HG02938 (cell line): ENCODE data around the gene KIF2C.
"Not testable (repeated sequence)": the region's sequence is repeated elsewhere in the genome, so short reads cannot be mapped to it uniquely, and the experiment has no call there.

ENCODE experiments used
- ATAC-seq: cut with Tn5 transposase; IDR thresholded peaks from one replicate; pipeline ENCODE4 v1.9.1; 2021; ENCODE audit warnings: mild to moderate bottlenecking, moderate library complexity; ENCODE audit not compliant: unreplicated experiment

KIF2C gene

GRCh38 chr1:44739307-44740178 is at the start of gene KIF2C:
TSS of gene KIF2C (plus strand) at chr1:44739837. CDS start at chr1:44739933, 96 bp downstream.
- peak; percentile 92 for ATAC-seq

- no peak for ATAC-seq
These were observed 46.5 kb upstream of the KIF2C start for GRCh38 chr1:44693159-44693558.

- no peak for ATAC-seq
These were observed 45.7 kb upstream of the KIF2C start for GRCh38 chr1:44693900-44694299.

GRCh38 chr1:44694863-44695478 is 44.7 kb upstream of the KIF2C start:
- ATAC-seq = peak; percentile 66

GRCh38 chr1:44695671-44696070 is 44.0 kb upstream of the KIF2C start:
- no peak for ATAC-seq

- no peak for ATAC-seq
These were observed 43.5 kb upstream of the KIF2C start for GRCh38 chr1:44696101-44696500.

GRCh38 chr1:44696789-44697345 is 42.8 kb upstream of the KIF2C start:
- ATAC-seq = no peak

GRCh38 chr1:44698138-44698537 is 41.5 kb upstream of the KIF2C start:
- ATAC-seq = no peak

GRCh38 chr1:44699375-44699774 is 40.3 kb upstream of the KIF2C start:
- not testable (repeated sequence) for ATAC-seq

GRCh38 chr1:44700573-44700972 is 39.1 kb upstream of the KIF2C start:
- no peak for ATAC-seq

GRCh38 chr1:44701141-44701573 is 38.5 kb upstream of the KIF2C start:
- ATAC-seq = no peak

GRCh38 chr1:44705470-44705869 is 34.2 kb upstream of the KIF2C start:
- no peak for ATAC-seq

GRCh38 chr1:44705938-44706337 is 33.7 kb upstream of the KIF2C start:
- ATAC-seq = no peak

- no peak for ATAC-seq
These were observed 32.3 kb upstream of the KIF2C start for GRCh38 chr1:44707112-44707881.

GRCh38 chr1:44707959-44708831 is 31.4 kb upstream of the KIF2C start:
- ATAC-seq = no peak

GRCh38 chr1:44713321-44713781 is 26.3 kb upstream of the KIF2C start:
- no peak for ATAC-seq

- ATAC-seq = no peak
These were observed 25.1 kb upstream of the KIF2C start for GRCh38 chr1:44714532-44714931.

GRCh38 chr1:44714944-44715571 is 24.6 kb upstream of the KIF2C start:
- no peak for ATAC-seq

GRCh38 chr1:44717156-44717555 is 22.5 kb upstream of the KIF2C start:
- ATAC-seq = no peak

GRCh38 chr1:44717653-44718052 is 22.0 kb upstream of the KIF2C start:
- no peak for ATAC-seq
